DOHH2 (cell line): ENCODE data around the gene SMG6.

ENCODE experiments used
- H3F3A ChIP-seq: fragments of 200-600 bp; sonication (generic), shearing (Covaris generic); 2 replicates; pipeline ENCODE4 v1.6.0; 2016; ENCODE audit warnings: antibody characterized with exemption, mild to moderate bottlenecking; ENCODE audit not compliant: control insufficient read depth, insufficient read depth
- H3K27ac ChIP-seq: fragments of 200-600 bp; sonication (generic); 2 replicates; pipeline ENCODE4 v1.5.1; 2014; ENCODE audit warnings: low read depth, mild to moderate bottlenecking, low read length, moderate library complexity
- H3K27me3 ChIP-seq: fragments of 200-600 bp; sonication (generic); 2 replicates; pipeline ENCODE4 v1.6.1; 2014; ENCODE audit warnings: mild to moderate bottlenecking, low read length, mixed read lengths; ENCODE audit not compliant: control insufficient read depth
- H3K36me3 ChIP-seq: fragments of 200-600 bp; sonication (generic); 2 replicates; pipeline ENCODE4 v1.6.1; 2014; ENCODE audit warnings: mild to moderate bottlenecking, low read length, moderate library complexity, mixed read lengths; ENCODE audit not compliant: control insufficient read depth
- H3K4me1 ChIP-seq: fragments of 200-600 bp; sonication (generic); 2 replicates; pipeline ENCODE4 v1.6.1; 2014; ENCODE audit warnings: mild to moderate bottlenecking, low read length, mixed read lengths; ENCODE audit not compliant: control insufficient read depth
- H3K4me2 ChIP-seq: fragments of 200-600 bp; sonication (generic); 2 replicates; pipeline ENCODE4 v1.6.0; 2014; ENCODE audit warnings: mild to moderate bottlenecking, low read length, moderate library complexity
- H3K4me3 ChIP-seq: fragments of 200-600 bp; sonication (generic); 2 replicates; pipeline ENCODE4 v1.5.1; 2014; ENCODE audit warnings: mild to moderate bottlenecking, low read length, mixed read lengths
- H3K79me2 ChIP-seq: fragments of 200-600 bp; sonication (generic); 2 replicates; pipeline ENCODE4 v1.6.1; 2014; ENCODE audit warnings: mild to moderate bottlenecking, low read length, mixed read lengths; ENCODE audit not compliant: control insufficient read depth
- H3K9me2 ChIP-seq: fragments of 200-600 bp; sonication (generic); replicated peaks from 2 replicates; pipeline ENCODE4 v1.6.1; 2014; ENCODE audit warnings: mild to moderate bottlenecking, low read length, mixed read lengths; ENCODE audit not compliant: control insufficient read depth
- H3K9me3 ChIP-seq: fragments of 200-600 bp; sonication (generic); 2 replicates; pipeline ENCODE4 v1.6.1; 2014; ENCODE audit warnings: antibody characterized with exemption, low read length, mixed read lengths; ENCODE audit not compliant: control insufficient read depth, insufficient read depth
- H4K20me1 ChIP-seq: fragments of 200-600 bp; sonication (generic); 2 replicates; pipeline ENCODE4 v1.6.0; 2014; ENCODE audit warnings: low read depth, mild to moderate bottlenecking, antibody characterized with exemption, low read length, moderate library complexity; ENCODE audit not compliant: control insufficient read depth, insufficient read depth
- EZH2phosphoT487 ChIP-seq: fragments of 200-600 bp; sonication (generic); IDR thresholded peaks from 2 replicates; pipeline ENCODE4 v1.6.1; 2017; ENCODE audit warnings: borderline replicate concordance, mild to moderate bottlenecking, antibody characterized with exemption, low read length, moderate library complexity, mixed read lengths
- TF ChIP-seq, protein P1 (sequence below): fragments of 200-600 bp; sonication (generic); IDR thresholded peaks from one replicate; pipeline ENCODE4 v1.5.1; 2014; ENCODE audit warnings: antibody characterized with exemption, mild to moderate bottlenecking, low read depth, low read length; ENCODE audit not compliant: poor library complexity, severe bottlenecking

Gene SMG6

DNA sequence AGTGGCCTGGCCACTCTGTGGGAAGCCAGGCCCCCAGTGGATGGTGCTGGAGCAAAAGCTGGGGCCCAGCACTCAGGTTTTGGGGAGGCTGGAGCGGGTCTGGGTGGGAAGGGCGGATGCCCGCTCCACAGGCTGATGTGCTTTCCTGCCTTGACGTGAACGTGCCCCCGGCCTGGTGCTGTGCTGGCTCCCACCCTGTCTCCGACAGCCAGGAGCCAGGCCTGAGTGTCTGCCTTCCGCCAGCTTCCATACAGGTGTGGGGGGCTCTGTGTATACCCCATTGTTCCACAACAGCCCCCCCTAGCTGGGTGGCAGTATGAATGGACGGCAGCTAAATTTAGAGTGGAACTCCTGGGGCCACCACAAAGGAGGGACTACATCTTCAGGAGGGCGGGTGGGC, 228.7 kb downstream of the SMG6 start:
- no peak overlapping the region for H3K4me3 ChIP-seq
- no peak overlapping the region for H3K4me2 ChIP-seq
- no peaks in the 10 kb centered on the region for H3K79me2 ChIP-seq
- no peak overlapping the region for H3K27ac ChIP-seq
- peaks cover 8% of the 10 kb centered on the region for H3K36me3 ChIP-seq
- peaks cover 4% of the 10 kb centered on the region; the same call in 1 of the 2 replicates for H3F3A ChIP-seq
- no peaks in the 10 kb centered on the region for H3K27me3 ChIP-seq
- H4K20me1 ChIP-seq, result no peaks in the 10 kb centered on the region
- no peaks in the 10 kb centered on the region for H3K4me1 ChIP-seq
- TF ChIP-seq, protein P1, sequence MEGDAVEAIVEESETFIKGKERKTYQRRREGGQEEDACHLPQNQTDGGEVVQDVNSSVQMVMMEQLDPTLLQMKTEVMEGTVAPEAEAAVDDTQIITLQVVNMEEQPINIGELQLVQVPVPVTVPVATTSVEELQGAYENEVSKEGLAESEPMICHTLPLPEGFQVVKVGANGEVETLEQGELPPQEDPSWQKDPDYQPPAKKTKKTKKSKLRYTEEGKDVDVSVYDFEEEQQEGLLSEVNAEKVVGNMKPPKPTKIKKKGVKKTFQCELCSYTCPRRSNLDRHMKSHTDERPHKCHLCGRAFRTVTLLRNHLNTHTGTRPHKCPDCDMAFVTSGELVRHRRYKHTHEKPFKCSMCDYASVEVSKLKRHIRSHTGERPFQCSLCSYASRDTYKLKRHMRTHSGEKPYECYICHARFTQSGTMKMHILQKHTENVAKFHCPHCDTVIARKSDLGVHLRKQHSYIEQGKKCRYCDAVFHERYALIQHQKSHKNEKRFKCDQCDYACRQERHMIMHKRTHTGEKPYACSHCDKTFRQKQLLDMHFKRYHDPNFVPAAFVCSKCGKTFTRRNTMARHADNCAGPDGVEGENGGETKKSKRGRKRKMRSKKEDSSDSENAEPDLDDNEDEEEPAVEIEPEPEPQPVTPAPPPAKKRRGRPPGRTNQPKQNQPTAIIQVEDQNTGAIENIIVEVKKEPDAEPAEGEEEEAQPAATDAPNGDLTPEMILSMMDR, result no peak
- TF ChIP-seq EZH2phosphoT487, result no peak
- H3K9me2 ChIP-seq, result no peaks in the 10 kb centered on the region
- no peaks in the 10 kb centered on the region for H3K9me3 ChIP-seq

DNA sequence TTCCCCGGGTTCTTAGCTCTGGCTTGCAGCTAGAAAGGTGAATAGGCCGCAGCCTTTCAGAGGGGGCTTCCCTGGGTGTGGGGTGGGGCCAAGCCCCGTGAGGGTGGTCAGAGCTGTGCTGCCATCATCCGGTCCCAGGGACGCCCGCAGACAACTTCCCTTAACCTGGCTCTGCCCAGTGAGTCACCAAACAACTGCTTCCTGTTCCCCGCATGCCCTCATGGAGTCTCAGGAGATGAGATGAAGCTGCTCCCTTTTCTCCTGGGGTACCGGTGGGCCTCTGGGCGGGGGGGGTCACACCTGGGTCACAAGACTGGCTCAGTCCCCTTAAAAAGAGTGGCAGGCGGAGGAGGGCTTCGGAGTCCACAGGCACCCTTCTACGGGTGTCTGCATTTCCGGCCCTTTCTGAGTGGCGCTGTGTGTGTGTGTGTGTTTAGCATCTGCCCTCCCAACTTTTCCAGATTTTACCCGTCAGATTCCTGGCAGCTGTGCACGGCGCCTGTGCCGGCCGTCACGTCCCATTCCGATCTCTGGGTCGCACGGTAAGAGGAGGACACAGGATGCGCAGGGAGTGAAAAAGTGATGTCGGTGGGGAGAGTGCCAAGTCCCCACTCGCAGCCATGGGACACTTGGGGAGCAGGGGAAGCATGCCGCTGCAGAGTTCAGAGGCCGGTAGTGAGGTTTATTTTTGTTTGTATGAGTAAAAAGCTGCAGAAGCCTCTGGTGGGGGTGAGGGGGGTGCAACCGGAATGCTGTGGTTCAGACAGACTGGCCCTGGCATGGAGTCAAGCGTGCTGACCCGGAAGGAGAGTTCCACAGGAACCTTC, 231.9 kb downstream of the SMG6 start:
- no peak for TF ChIP-seq EZH2phosphoT487
- TF ChIP-seq, protein P1, result no peak
- Histone ChIP-seq H3K4me2 (no peak overlapping the region), H4K20me1 (no peaks in the 10 kb centered on the region), H3K27ac (no peak overlapping the region), H3F3A (peaks cover 4% of the 10 kb centered on the region; the same call in 1 of the 2 replicates), H3K4me1 (0 out of 2 replicates have a peak, but pooled peaks cover 3% of the 10 kb centered on the region), H3K79me2 (no peaks in the 10 kb centered on the region), H3K9me3 (no peaks in the 10 kb centered on the region), H3K4me3 (no peak overlapping the region), H3K27me3 (no peaks in the 10 kb centered on the region), H3K9me2 (no peaks in the 10 kb centered on the region), H3K36me3 (peaks cover 5% of the 10 kb centered on the region; the same call in 1 of the 2 replicates)

DNA sequence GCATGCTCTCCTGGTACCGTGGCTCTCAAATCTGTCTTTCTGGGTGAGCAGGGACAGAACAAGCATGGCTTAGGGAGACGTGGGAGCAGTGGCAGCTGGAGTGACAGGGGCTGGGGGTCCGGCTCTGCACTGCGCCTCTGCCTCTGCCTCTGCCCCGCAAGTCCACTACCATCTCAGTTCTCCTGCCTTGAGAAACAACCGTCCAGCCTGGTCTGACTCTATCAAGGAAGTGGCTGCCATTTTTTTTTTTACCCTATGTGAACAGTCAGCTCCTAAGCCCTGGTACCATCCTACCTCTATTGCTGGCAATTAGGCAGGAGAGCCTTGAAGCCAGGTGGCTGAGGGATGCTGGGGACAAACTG, 232.6 kb downstream of the SMG6 start:
- TF ChIP-seq, protein P1, result no peak
- TF ChIP-seq EZH2phosphoT487, result no peak

More for the DNA sequence above, 232.6 kb downstream of the SMG6 start:
- Histone ChIP-seq H3K9me2 (no peaks in the 10 kb centered on the region), H3K4me3 (no peak overlapping the region), H3K9me3 (no peaks in the 10 kb centered on the region), H3K36me3 (peaks cover 7% of the 10 kb centered on the region; the same call in 1 of the 2 replicates), H4K20me1 (no peaks in the 10 kb centered on the region), H3K4me2 (no peak overlapping the region), H3K27me3 (no peaks in the 10 kb centered on the region), H3F3A (peaks cover 4% of the 10 kb centered on the region; the same call in 1 of the 2 replicates), H3K4me1 (0 out of 2 replicates have a peak, but pooled peaks cover 3% of the 10 kb centered on the region), H3K27ac (no peak overlapping the region), H3K79me2 (no peaks in the 10 kb centered on the region)
